Muscle layer of colon (tissue), 2 donors: Measurements from ENCODE around the gene SORL1.
A peak's percentile ranks its signal among the peaks of the same experiment; 100 is the strongest.

Source experiments
- H3K27ac ChIP-seq: one replicate; pipeline ENCODE4 v1.7.0; 2013; ENCODE audit warnings: low read depth, mild to moderate bottlenecking, low read length, moderate library complexity
- H3K27me3 ChIP-seq, 2 donors: one replicate each; pipeline ENCODE4 v1.7.0; 2013; ENCODE audit warnings: low read length in 2 of 2, mild to moderate bottlenecking in 2 of 2; ENCODE audit not compliant: insufficient read depth in 2 of 2, control insufficient read depth in 1 of 2
- H3K36me3 ChIP-seq: one replicate; pipeline ENCODE4 v1.7.0; 2013; ENCODE audit warnings: mild to moderate bottlenecking, low read length; ENCODE audit not compliant: insufficient read depth
- H3K4me1 ChIP-seq: one replicate; pipeline ENCODE4 v1.7.0; 2013; ENCODE audit warnings: mild to moderate bottlenecking, low read length; ENCODE audit not compliant: insufficient read depth
- H3K4me3 ChIP-seq, 2 donors: one replicate each; pipeline ENCODE4 v1.7.0; 2013; ENCODE audit warnings: low read length in 2 of 2, low read depth in 1 of 2, mild to moderate bottlenecking in 1 of 2, moderate library complexity in 1 of 2
- H3K9ac ChIP-seq: one replicate; pipeline ENCODE4 v1.7.0; 2013; ENCODE audit warnings: low read length
- H3K9me3 ChIP-seq: one replicate; pipeline ENCODE4 v1.7.0; 2013; ENCODE audit warnings: mild to moderate bottlenecking, low read length
- donor health status: abdominal sarcoma.
- donor health status: Adenocarcinoma of cecum.

The SORL1 gene

GRCh38 chr11:121458551-121458950, 6.4 kb downstream of the SORL1 start:
- no peak overlapping the region for H3K27ac ChIP-seq
- peaks cover 13% of the 10 kb centered on the region for H3K4me1 ChIP-seq
- H3K36me3 ChIP-seq, result no peaks in the 10 kb centered on the region
- H3K4me3 ChIP-seq, result no peak overlapping the region
- H3K27me3 ChIP-seq, result no peaks in the 10 kb centered on the region
- H3K9me3 ChIP-seq, result no peaks in the 10 kb centered on the region
- no peak overlapping the region for H3K9ac ChIP-seq

- Histone ChIP-seq H3K4me1 (peaks cover 21% of the 10 kb centered on the region), H3K27ac (no peak overlapping the region), H3K9ac (no peak overlapping the region), H3K36me3 (no peaks in the 10 kb centered on the region), H3K9me3 (no peaks in the 10 kb centered on the region), H3K27me3 (no peaks in the 10 kb centered on the region), H3K4me3 (no peak overlapping the region)
Observed at GRCh38 chr11:121459413-121460017, 7.4 kb downstream of the SORL1 start.

- H3K9me3 ChIP-seq, result no peaks in the 10 kb centered on the region
- H3K36me3 ChIP-seq, result no peaks in the 10 kb centered on the region
- no peaks in the 10 kb centered on the region for H3K27me3 ChIP-seq
- no peak overlapping the region for H3K4me3 ChIP-seq
- no peak overlapping the region for H3K9ac ChIP-seq
- H3K4me1 ChIP-seq, result peaks cover 35% of the 10 kb centered on the region
- H3K27ac ChIP-seq, result no peak overlapping the region
Observed at GRCh38 chr11:121460941-121461514, 8.9 kb downstream of the SORL1 start.

GRCh38 chr11:121461843-121462242, 9.7 kb downstream of the SORL1 start:
- no peaks in the 10 kb centered on the region for H3K9me3 ChIP-seq
- H3K36me3 ChIP-seq, result no peaks in the 10 kb centered on the region
- no peak overlapping the region for H3K9ac ChIP-seq
- no peak overlapping the region for H3K27ac ChIP-seq
- H3K27me3 ChIP-seq, result no peaks in the 10 kb centered on the region
- H3K4me1 ChIP-seq, result peaks cover 43% of the 10 kb centered on the region
- H3K4me3 ChIP-seq, result no peak overlapping the region

GRCh38 chr11:121463689-121464335, 11.7 kb downstream of the SORL1 start:
- Histone ChIP-seq H3K27me3 (no peaks in the 10 kb centered on the region), H3K27ac (peak overlapping the region; percentile 71), H3K4me1 (peaks cover 52% of the 10 kb centered on the region), H3K36me3 (no peaks in the 10 kb centered on the region), H3K9ac (no peak overlapping the region), H3K4me3 (no peak overlapping the region), H3K9me3 (no peaks in the 10 kb centered on the region)

DNA sequence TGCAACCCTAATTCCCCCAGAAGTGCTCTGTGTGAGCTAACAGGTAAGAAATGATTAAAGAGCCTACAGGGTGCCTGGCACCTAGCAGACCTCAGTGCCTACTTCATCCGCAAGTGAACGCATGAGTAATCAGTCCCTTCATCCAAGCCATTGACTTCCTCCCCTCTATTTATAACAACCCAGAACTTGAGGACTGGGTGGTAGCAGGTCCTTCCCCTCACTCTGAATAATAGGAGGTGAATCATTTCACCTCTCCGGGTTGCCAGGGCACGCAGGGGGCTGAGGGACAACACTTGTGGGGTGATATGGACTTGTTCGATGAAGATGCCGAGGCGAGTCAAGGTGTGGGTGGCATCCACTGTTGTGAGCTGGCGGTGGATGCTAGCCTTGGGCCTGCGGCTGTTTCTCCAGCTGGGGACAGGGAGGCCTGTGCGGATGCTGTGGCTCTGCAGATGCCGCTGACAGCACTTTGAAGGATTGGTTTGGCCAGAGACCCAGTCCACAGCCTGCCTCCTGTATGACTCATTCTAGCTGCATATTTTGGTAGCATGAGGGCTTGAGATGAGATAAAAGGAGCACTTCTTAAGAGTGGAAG, 12.3 kb downstream of the SORL1 start:
- H3K9me3 ChIP-seq, result no peaks in the 10 kb centered on the region
- peaks cover 48% of the 10 kb centered on the region for H3K4me1 ChIP-seq
- no peaks in the 10 kb centered on the region for H3K27me3 ChIP-seq
- no peak overlapping the region for H3K9ac ChIP-seq
- H3K36me3 ChIP-seq, result no peaks in the 10 kb centered on the region
- peak overlapping the region; percentile 71 for H3K27ac ChIP-seq
- no peak overlapping the region for H3K4me3 ChIP-seq

DNA sequence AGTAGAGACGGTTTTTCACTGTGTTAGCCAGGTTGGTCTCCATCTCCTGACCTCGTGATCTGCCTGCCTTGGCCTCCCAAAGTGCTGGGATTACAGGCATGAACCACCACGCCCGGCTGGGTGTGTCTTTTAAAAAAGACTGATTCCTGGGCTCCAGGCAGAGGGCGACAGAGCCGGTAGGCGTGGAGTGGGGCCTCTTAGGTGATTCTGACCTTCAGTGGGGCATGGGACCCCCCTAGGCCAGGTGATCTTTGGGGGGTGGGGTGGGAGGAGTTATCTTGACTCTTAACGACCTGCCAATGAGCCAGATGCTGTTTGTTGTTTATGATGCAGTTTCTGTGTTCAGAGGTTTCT, 13.6 kb downstream of the SORL1 start:
- Histone ChIP-seq H3K27ac (peak overlapping the region; percentile 61), H3K36me3 (no peaks in the 10 kb centered on the region), H3K4me3 (no peak overlapping the region), H3K27me3 (no peaks in the 10 kb centered on the region), H3K4me1 (peaks cover 41% of the 10 kb centered on the region), H3K9ac (no peak overlapping the region), H3K9me3 (no peaks in the 10 kb centered on the region)

- H3K36me3 ChIP-seq, result no peaks in the 10 kb centered on the region
- peaks cover 41% of the 10 kb centered on the region for H3K4me1 ChIP-seq
- H3K4me3 ChIP-seq, result peak overlapping the region in 1 of 2 donors; percentile 19
- H3K27me3 ChIP-seq, result no peaks in the 10 kb centered on the region
- H3K9ac ChIP-seq, result no peak overlapping the region
- H3K9me3 ChIP-seq, result no peaks in the 10 kb centered on the region
- H3K27ac ChIP-seq, result peak overlapping the region; percentile 61
Observed at GRCh38 chr11:121466063-121466794, 14.1 kb downstream of the SORL1 start.

- H3K4me3 ChIP-seq, result no peak overlapping the region
- no peak overlapping the region for H3K9ac ChIP-seq
- no peaks in the 10 kb centered on the region for H3K27me3 ChIP-seq
- H3K9me3 ChIP-seq, result no peaks in the 10 kb centered on the region
- H3K27ac ChIP-seq, result no peak overlapping the region
- H3K36me3 ChIP-seq, result no peaks in the 10 kb centered on the region
- peaks cover 41% of the 10 kb centered on the region for H3K4me1 ChIP-seq
Observed at GRCh38 chr11:121467471-121467870, 15.4 kb downstream of the SORL1 start.

DNA sequence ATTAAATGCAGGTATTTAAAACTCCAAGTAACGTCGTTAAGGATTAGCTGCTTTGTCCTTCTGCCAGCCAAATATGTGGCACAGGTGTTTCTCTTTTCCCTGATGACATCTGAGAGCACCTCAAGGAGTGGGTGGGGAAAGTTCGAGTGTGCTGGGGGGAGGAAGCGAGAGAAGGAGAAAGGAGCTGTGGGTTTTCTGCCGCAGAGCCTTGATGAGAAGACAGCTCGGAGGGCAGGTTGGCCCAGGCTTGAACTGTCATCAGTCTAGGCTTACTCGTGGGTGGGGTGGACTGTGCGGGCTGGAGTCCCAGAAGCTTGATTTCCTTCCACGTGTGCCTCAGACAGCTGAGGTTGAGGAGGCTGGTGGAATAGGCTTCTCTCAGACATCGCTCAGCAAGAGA, 15.9 kb downstream of the SORL1 start:
- Histone ChIP-seq H3K36me3 (no peaks in the 10 kb centered on the region), H3K9ac (no peak overlapping the region), H3K27ac (no peak overlapping the region), H3K4me1 (peaks cover 43% of the 10 kb centered on the region), H3K27me3 (no peaks in the 10 kb centered on the region), H3K9me3 (no peaks in the 10 kb centered on the region), H3K4me3 (no peak overlapping the region)

GRCh38 chr11:121469910-121470309, 17.8 kb downstream of the SORL1 start:
- Histone ChIP-seq H3K27me3 (no peaks in the 10 kb centered on the region), H3K27ac (no peak overlapping the region), H3K4me1 (peaks cover 33% of the 10 kb centered on the region), H3K9ac (no peak overlapping the region), H3K9me3 (no peaks in the 10 kb centered on the region), H3K36me3 (no peaks in the 10 kb centered on the region), H3K4me3 (no peak overlapping the region)
